GM19372 (cell line): ENCODE results near the gene ARHGAP42.
"Not testable (repeated sequence)": the region's sequence is repeated elsewhere in the genome, so short reads cannot be mapped to it uniquely, and the experiment has no call there.

Source experiments
- ATAC-seq: cut with Tn5 transposase; IDR thresholded peaks from one replicate; pipeline ENCODE4 v1.9.1; 2021; ENCODE audit warnings: mild to moderate bottlenecking, low read depth, moderate library complexity; ENCODE audit not compliant: unreplicated experiment

Gene ARHGAP42

GRCh38 chr11:100994966-100995365 is 307.9 kb downstream of the ARHGAP42 start:
- ATAC-seq: no peak

- ATAC-seq: no peak
Observed at GRCh38 chr11:100999756-101000155, 312.7 kb downstream of the ARHGAP42 start.

GRCh38 chr11:101003468-101003867 is 316.4 kb downstream of the ARHGAP42 start:
- no peak for ATAC-seq

- no peak for ATAC-seq
Observed at GRCh38 chr11:101008961-101009689, 322.0 kb downstream of the ARHGAP42 start.

- ATAC-seq: no peak
Observed at GRCh38 chr11:101009690-101010055, 322.6 kb downstream of the ARHGAP42 start.

- ATAC-seq: no peak
Observed at GRCh38 chr11:101010899-101011298, 323.8 kb downstream of the ARHGAP42 start.

GRCh38 chr11:101011881-101012280 is 324.8 kb downstream of the ARHGAP42 start:
- no peak for ATAC-seq

GRCh38 chr11:101013702-101014101 is 326.6 kb downstream of the ARHGAP42 start:
- not testable (repeated sequence) for ATAC-seq

GRCh38 chr11:101014600-101015285 is 327.7 kb downstream of the ARHGAP42 start:
- no peak for ATAC-seq

- ATAC-seq: no peak
Observed at GRCh38 chr11:101019870-101020269, 332.8 kb downstream of the ARHGAP42 start.

- no peak for ATAC-seq
Observed at GRCh38 chr11:101022256-101022655, 335.2 kb downstream of the ARHGAP42 start.

- no peak for ATAC-seq
Observed at GRCh38 chr11:101028644-101029043, 341.6 kb downstream of the ARHGAP42 start.

- no peak for ATAC-seq
Observed at GRCh38 chr11:101030015-101030414, 342.9 kb downstream of the ARHGAP42 start.

- no peak for ATAC-seq
Observed at GRCh38 chr11:101030692-101031091, 343.6 kb downstream of the ARHGAP42 start.

- ATAC-seq: no peak
Observed at GRCh38 chr11:101031713-101032112, 344.6 kb downstream of the ARHGAP42 start.

- ATAC-seq: no peak
Observed at GRCh38 chr11:101032991-101033390, 345.9 kb downstream of the ARHGAP42 start.

GRCh38 chr11:101034076-101034475 is 347.0 kb downstream of the ARHGAP42 start:
- no peak for ATAC-seq

- ATAC-seq: no peak
Observed at GRCh38 chr11:101035872-101036271, 348.8 kb downstream of the ARHGAP42 start.
